ENCODE measurements around the gene OAS3.

OAS3 gene

GRCh38 chr12:112988224-112988623 is 50.0 kb downstream of the OAS3 start:
- peak; percentile 33 for DNase-seq

DNA sequence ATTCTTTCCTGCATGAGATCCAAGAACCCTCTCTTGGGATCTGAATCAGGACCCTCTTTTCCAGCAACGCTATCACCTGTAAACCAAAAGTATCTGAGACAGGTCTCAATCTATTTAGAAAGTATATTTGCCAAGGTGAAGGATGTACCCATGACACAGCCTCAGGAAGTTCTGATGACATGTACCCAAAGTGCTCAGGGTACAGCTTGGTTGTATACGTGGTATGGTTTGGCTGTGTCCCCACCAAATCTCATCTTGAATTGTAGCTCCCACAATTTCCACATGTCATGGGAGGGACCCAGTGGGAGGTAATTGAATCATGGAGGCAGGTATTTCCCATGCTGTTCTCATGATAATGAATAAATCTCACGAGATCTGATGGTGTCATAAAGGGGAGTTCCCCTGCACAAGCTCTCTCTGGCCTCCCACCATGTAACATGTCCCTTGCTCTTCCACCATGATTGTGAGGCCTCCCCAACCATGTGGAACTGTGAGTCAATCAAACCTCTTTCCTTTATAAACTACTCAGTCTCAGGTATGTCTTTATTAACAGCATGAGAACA is 50.6 kb downstream of the OAS3 start:
- peak; percentile 7 for DNase-seq

DNA sequence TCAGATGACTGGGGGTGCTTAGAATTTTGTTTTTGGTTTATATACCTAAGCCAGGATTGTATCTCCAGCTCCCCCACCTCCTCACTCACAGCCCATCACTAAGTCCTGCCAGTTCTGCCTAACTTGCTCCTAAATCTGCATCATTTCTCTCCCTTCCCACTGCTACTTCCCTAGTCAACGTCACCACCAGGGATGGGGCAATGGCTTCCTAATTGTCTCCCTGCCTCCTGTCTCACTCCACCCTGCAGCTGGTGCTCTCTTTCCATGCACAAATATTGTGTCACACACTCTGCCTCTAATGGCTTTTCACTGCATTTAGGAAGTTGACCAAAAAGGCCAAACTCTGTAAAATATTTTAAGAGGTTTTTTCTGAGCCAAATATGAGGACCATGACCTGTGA is 51.5 kb downstream of the OAS3 start:
- no peak for DNase-seq

- DNase-seq, result peak; percentile 74
These were observed 54.5 kb downstream of the OAS3 start for GRCh38 chr12:112992541-112993398.

DNA sequence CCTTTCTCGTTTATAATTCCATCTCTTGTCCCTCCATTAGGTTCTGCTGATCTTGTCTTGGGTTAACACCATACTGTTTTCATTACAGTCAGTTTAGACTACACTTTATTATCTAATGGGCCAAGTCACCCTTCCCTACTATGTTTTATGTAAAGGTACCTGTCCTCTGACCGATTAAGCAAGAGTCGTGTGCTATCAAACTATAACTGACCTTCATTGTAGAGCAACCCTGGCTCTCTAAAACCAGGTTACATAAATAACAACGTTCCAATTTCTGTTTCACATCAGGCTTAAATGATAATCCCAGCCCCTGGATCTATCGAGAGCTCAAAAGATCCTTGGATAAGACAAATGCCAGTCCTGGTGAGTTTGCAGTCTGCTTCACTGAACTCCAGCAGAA is 56.7 kb downstream of the OAS3 start:
- no peak for DNase-seq

GRCh38 chr12:112996501-112996900 is 58.2 kb downstream of the OAS3 start:
- no peak for DNase-seq

GRCh38 chr12:112997506-112997905 is 59.2 kb downstream of the OAS3 start:
- DNase-seq, result no peak

- no peak for DNase-seq
These were observed 60.9 kb downstream of the OAS3 start for GRCh38 chr12:112998987-112999767.

- no peak for DNase-seq
These were observed 62.2 kb downstream of the OAS3 start for GRCh38 chr12:113000433-113000832.

DNA sequence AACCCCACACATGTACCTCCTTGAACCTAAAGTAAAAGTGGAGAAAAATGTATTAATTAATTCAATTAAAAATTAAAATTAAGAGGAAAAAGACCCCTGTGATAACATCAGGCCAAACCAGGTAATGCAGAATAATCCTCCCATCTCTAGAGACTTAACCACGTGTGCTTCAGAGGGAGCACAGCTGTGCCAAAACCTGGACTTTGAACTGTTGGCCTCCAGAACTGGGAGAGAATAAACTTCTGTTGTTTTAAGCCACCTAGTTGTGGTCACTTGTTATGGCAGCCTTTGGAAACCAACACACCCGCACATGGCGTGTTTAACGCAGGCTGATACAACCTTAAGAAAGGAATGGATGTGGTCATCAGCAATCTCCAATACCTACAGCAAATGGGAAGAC is 63.9 kb downstream of the OAS3 start:
- no peak for DNase-seq

- no peak for DNase-seq
These were observed 64.4 kb downstream of the OAS3 start for GRCh38 chr12:113002676-113003075.

DNA sequence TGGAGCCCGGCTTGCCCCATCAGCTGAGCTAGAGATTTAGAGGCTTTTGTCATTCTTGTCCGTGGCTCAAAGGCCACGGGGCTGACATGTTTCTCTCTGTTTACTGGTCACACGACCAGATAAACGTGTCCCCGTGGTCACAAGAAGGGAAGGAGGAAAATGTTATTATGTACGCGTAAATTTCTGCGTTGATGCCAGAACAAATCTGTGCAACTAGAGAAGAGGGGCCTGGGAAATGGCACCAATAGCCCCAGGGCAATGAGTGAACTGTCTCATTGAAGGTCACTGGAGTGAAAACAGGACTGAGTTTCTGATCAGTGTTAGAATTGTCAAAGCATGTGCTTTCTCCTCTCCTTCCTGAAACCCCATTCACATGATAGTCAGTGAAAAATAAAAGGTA is 65.4 kb downstream of the OAS3 start:
- DNase-seq, result no peak

- no peak for DNase-seq
These were observed 67.5 kb downstream of the OAS3 start for GRCh38 chr12:113005762-113006161.

DNA sequence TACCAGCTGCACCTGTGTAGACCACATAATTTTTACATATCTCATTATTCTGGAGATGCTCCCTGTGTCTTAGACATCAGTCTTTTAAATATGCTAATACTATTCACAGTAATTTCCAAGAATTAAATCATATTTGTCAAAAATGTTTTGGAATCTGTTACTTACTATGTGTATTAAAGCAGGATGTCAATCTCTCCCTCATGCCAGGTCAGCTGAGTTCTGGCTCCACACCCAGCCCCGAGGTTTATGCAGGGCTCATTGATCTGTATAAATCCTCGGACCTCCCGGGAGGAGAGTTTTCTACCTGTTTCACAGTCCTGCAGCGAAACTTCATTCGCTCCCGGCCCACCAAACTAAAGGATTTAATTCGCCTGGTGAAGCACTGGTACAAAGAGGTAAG is 67.9 kb downstream of the OAS3 start:
- no peak for DNase-seq

DNA sequence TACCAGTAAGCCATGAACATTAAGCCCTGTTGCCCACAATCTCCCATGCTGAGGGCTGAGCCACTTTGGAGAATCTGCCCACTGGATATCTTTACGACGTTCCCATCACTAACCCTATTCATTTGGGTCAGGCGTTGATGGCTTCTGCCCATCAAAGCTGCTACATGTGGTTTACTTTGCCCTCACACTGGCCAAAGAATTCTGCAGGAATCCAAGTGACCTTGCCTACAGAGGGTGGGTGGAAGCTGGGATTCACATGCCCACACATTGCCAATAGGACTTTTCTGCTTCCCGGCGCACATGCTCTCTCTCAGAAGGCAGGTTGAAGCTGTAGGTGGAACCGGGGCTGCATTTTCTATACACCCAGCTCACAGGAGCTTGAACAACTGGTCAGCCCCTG is 68.4 kb downstream of the OAS3 start:
- DNase-seq, result no peak

DNA sequence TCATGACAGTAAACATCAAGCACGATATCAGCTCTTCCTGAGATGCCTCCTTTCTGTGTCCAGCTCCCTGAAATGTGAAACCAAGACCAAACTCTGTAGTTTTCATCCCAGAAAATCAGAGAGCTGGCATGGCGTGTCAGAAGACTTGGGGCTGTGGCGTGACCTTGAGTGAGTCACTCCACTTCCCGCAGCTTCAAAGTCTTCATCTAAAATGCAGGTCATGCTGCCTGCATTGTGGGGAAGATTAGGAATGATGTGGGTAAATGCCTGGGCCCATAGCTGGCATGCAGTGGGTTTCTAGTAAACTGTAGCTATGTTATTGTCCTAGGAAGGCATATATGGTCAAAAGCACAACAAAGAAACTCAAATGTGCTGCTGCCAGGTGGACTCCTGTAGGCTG is 68.9 kb downstream of the OAS3 start:
- DNase-seq, result no peak

DNA sequence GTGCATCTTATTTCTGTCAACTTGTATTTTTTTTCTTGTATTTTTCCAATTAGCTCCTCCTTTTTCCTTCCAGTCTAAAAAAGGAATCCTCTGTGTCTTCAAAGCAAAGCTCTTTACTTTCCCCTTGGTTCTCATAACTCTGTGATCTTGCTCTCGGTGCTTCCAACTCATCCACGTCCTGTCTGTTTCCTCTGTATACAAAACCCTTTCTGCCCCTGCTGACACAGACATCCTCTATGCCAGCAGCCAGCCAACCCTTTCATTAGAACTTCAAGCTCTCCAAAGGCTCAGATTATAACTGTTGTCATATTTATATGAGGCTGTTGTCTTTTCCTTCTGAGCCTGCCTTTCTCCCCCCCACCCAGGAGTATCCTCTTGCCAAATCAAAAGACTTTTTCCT is 72.4 kb downstream of the OAS3 start:
- no peak for DNase-seq

DNA sequence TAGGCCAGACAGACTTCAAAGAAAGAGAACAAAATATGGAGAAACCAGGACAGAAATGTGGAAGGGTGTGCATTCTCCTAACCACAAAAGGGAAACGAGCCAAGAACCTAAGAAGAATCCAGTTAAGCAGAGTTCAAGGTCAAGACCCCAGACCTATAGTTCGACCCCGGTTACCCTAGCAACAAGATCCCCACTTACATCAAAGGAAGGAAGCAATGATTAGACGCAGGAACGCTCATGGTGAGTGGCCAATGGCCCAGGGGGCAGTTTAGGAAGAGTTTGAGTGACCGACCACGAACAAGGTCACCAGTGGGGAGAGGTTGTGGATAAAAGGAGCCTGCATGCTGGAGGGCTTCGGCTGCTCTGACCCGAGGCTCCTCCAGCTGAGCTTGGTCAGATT is 76.3 kb downstream of the OAS3 start:
- no peak for DNase-seq

GRCh38 chr12:113016796-113017195 is 78.5 kb downstream of the OAS3 start:
- DNase-seq, result no peak

- DNase-seq, result no peak
These were observed 80.8 kb downstream of the OAS3 start for GRCh38 chr12:113019025-113019424.

- DNase-seq, result no peak
These were observed 83.2 kb downstream of the OAS3 start for GRCh38 chr12:113021500-113021899.

All from stimulated activated CD4-positive, alpha-beta T cell treated with anti-CD3 and anti-CD28 coated beads, Interleukin-4, amount 100 ng/mL, for 24 hours (primary cell).